Measurements from ENCODE around the gene SRD5A3. TPM values are rescaled to one million over a fixed set of nuclear protein-coding genes. Genes with fewer than 3 reads are reported as not detected.
"Not testable (repeated sequence)": the region's sequence is repeated elsewhere in the genome, so short reads cannot be mapped to it uniquely, and the experiment has no call there.

Gene SRD5A3
- total RNA-seq, 1 donor from 2014 or later: 9.6 TPM

- intact Hi-C loops (cut with micrococcal nuclease): loop anchor here (2.0 to 5.0 kb wide), 3 partner anchors 1283 to 1632 kb away; partner anchors contain the start of genes CHIC2, NOA1, POLR2B and REST
Observed at GRCh38 chr4:55345054-55345453, 988 bp upstream of the SRD5A3 start.

GRCh38 chr4:55346851-55347255, 811 bp downstream of the SRD5A3 start:
- intact Hi-C loops (cut with micrococcal nuclease): loop anchor here (1.0 to 5.0 kb wide), 13 partner anchors 34 to 1630 kb away; partner anchors contain the start of genes CEP135, CHIC2, CLOCK and EXOC1

- intact Hi-C loops (cut with micrococcal nuclease): loop anchor here (1.0 to 5.0 kb wide), 6 partner anchors 35 to 1630 kb away; partner anchors contain the start of genes CEP135, CHIC2, NOA1 and POLR2B
Observed at GRCh38 chr4:55347610-55348228, 1.7 kb downstream of the SRD5A3 start.

GRCh38 chr4:55348466-55348865, 2.4 kb downstream of the SRD5A3 start:
- intact Hi-C loops (cut with micrococcal nuclease): loop anchor here (5.0 kb wide), 2 partner anchors 1286 to 1629 kb away; partner anchors contain the start of genes CHIC2, NOA1 and POLR2B

- intact Hi-C loops (cut with micrococcal nuclease): not testable (repeated sequence)
Observed at GRCh38 chr4:55350870-55351269, 4.8 kb downstream of the SRD5A3 start.

GRCh38 chr4:55351824-55352223, 5.8 kb downstream of the SRD5A3 start:
- intact Hi-C loops (cut with micrococcal nuclease): no loop called here

- intact Hi-C loops (cut with micrococcal nuclease): no loop called here
Observed at GRCh38 chr4:55352726-55353125, 6.7 kb downstream of the SRD5A3 start.

- intact Hi-C loops (cut with micrococcal nuclease): not testable (repeated sequence)
Observed at GRCh38 chr4:55353228-55353747, 7.2 kb downstream of the SRD5A3 start.

- intact Hi-C loops (cut with micrococcal nuclease): no loop called here
Observed at GRCh38 chr4:55354648-55355047, 8.6 kb downstream of the SRD5A3 start.

GRCh38 chr4:55355555-55355954, 9.5 kb downstream of the SRD5A3 start:
- intact Hi-C loops (cut with micrococcal nuclease): no loop called here

GRCh38 chr4:55356991-55357461, 11.0 kb downstream of the SRD5A3 start:
- intact Hi-C loops (cut with micrococcal nuclease): no loop called here

- intact Hi-C loops (cut with micrococcal nuclease): no loop called here
Observed at GRCh38 chr4:55358246-55358645, 12.2 kb downstream of the SRD5A3 start.

GRCh38 chr4:55358668-55359067, 12.6 kb downstream of the SRD5A3 start:
- intact Hi-C loops (cut with micrococcal nuclease): no loop called here

GRCh38 chr4:55359397-55359916, 13.4 kb downstream of the SRD5A3 start:
- intact Hi-C loops (cut with micrococcal nuclease): no loop called here

GRCh38 chr4:55362938-55363337, 16.9 kb downstream of the SRD5A3 start:
- intact Hi-C loops (cut with micrococcal nuclease): not testable (repeated sequence)

- intact Hi-C loops (cut with micrococcal nuclease): no loop called here
Observed at GRCh38 chr4:55363691-55364351, 17.8 kb downstream of the SRD5A3 start.

- intact Hi-C loops (cut with micrococcal nuclease): no loop called here
Observed at GRCh38 chr4:55364691-55365344, 18.8 kb downstream of the SRD5A3 start.

- intact Hi-C loops (cut with micrococcal nuclease): no loop called here
Observed at GRCh38 chr4:55365345-55365728, 19.3 kb downstream of the SRD5A3 start.

- intact Hi-C loops (cut with micrococcal nuclease): no loop called here
Observed at GRCh38 chr4:55366621-55367020, 20.6 kb downstream of the SRD5A3 start.

- intact Hi-C loops (cut with micrococcal nuclease): no loop called here
Observed at GRCh38 chr4:55367084-55367722, 21.2 kb downstream of the SRD5A3 start.

- intact Hi-C loops (cut with micrococcal nuclease): no loop called here
Observed at GRCh38 chr4:55369968-55370367, 23.9 kb downstream of the SRD5A3 start.

Data from T-helper 1 cell treated with Interleukin-12 subunit alpha and Interleukin-12 subunit beta and Interleukin-4 antibody, amounts not matched to agents 30 ng/mL and 1 ng/mL, for 36 hours (primary cell).